Liver (tissue), 9 donors: ENCODE data around the gene GALR1. TPM values are rescaled to one million over a fixed set of nuclear protein-coding genes. Genes with fewer than 3 reads are reported as not detected.

Experiments
- DNase-seq: peaks from one replicate; pipeline ENCODE4 v3.0.0-alpha.2; 2017; ENCODE audit warnings: low spot score
- H3K27ac ChIP-seq, 2 donors: one replicate each; pipeline ENCODE4 v1.7.0; 2013; ENCODE audit warnings: inconsistent platforms in 2 of 2, low read length in 2 of 2, control low read depth in 1 of 2, low read depth in 1 of 2, mild to moderate bottlenecking in 1 of 2
- H3K27me3 ChIP-seq, 4 donors: one replicate each; pipeline versions ENCODE4 v1.6.1 to v1.7.0; 2013; ENCODE audit warnings: low read length in 3 of 4, inconsistent platforms in 1 of 4, mild to moderate bottlenecking in 1 of 4, moderate library complexity in 1 of 4; ENCODE audit not compliant: control insufficient read depth in 4 of 4, insufficient read depth in 4 of 4
- H3K36me3 ChIP-seq, 4 donors: one replicate each; pipeline versions ENCODE4 v1.6.1 to v1.7.0; 2013; ENCODE audit warnings: low read length in 3 of 4, mild to moderate bottlenecking in 3 of 4, low read depth in 1 of 4, moderate library complexity in 1 of 4; ENCODE audit not compliant: control insufficient read depth in 4 of 4, insufficient read depth in 3 of 4
- H3K4me1 ChIP-seq, 4 donors: one replicate each; pipeline versions ENCODE4 v1.6.1 to v1.7.0; 2013; ENCODE audit warnings: low read length in 3 of 4, mild to moderate bottlenecking in 3 of 4, moderate library complexity in 1 of 4; ENCODE audit not compliant: control insufficient read depth in 4 of 4, insufficient read depth in 4 of 4
- H3K4me3 ChIP-seq, 3 donors: one replicate each; pipeline versions ENCODE4 v1.6.1 to v1.7.0; 2013; ENCODE audit warnings: low read length in 3 of 3, control low read depth in 1 of 3, low read depth in 1 of 3, mild to moderate bottlenecking in 1 of 3
- H3K9ac ChIP-seq, 2 donors: one replicate each; pipeline ENCODE4 v1.7.0; 2013; ENCODE audit warnings: low read length in 2 of 2, mild to moderate bottlenecking in 2 of 2, moderate library complexity in 2 of 2, control low read depth in 1 of 2, low read depth in 1 of 2
- H3K9me3 ChIP-seq, 4 donors: one replicate each; pipeline versions ENCODE4 v1.6.1 to v1.7.0; 2013; ENCODE audit warnings: low read length in 3 of 4; ENCODE audit not compliant: control insufficient read depth in 4 of 4
- EGR1 ChIP-seq, 2 donors: IDR thresholded peaks; 2 replicates each; pipeline ENCODE4 v1.6.1; 2016 to 2018; ENCODE audit warnings: antibody characterized with exemption in 2 of 2, low read depth in 2 of 2
- FOXA1 ChIP-seq: IDR thresholded peaks from 2 replicates; pipeline ENCODE4 v1.6.1; 2016; ENCODE audit warnings: antibody characterized with exemption
- FOXA2 ChIP-seq: IDR thresholded peaks from 2 replicates; pipeline ENCODE4 v1.6.1; 2016; ENCODE audit warnings: antibody characterized with exemption
- GABPA ChIP-seq, 2 donors: IDR thresholded peaks in 1 of 2; conservative IDR thresholded peaks in 1 of 2; 2 replicates each; pipeline ENCODE4 v1.6.1; 2016; ENCODE audit warnings: antibody characterized with exemption in 2 of 2, mild to moderate bottlenecking in 1 of 2, moderate library complexity in 1 of 2
- HNF4A ChIP-seq, 2 donors: conservative IDR thresholded peaks; 2 replicates each; pipeline ENCODE4 v1.6.1; 2016; ENCODE audit warnings: antibody characterized with exemption in 2 of 2, mild to moderate bottlenecking in 2 of 2
- HNF4G ChIP-seq: IDR thresholded peaks from 2 replicates; pipeline ENCODE4 v1.6.1; 2016; ENCODE audit warnings: antibody characterized with exemption
- JUND ChIP-seq, 2 donors: IDR thresholded peaks; 2 replicates each; pipeline ENCODE4 v1.6.1; 2016; ENCODE audit warnings: antibody characterized with exemption in 2 of 2
- MAX ChIP-seq: IDR thresholded peaks from 2 replicates; pipeline ENCODE4 v1.6.1; 2016; ENCODE audit warnings: antibody characterized with exemption
- REST ChIP-seq: IDR thresholded peaks from 2 replicates; pipeline ENCODE4 v1.6.1; 2016; ENCODE audit warnings: antibody characterized with exemption, mild to moderate bottlenecking
- RXRA ChIP-seq, 2 donors: IDR thresholded peaks; 2 replicates each; pipeline ENCODE4 v1.6.1; 2017 to 2018; ENCODE audit warnings: antibody characterized with exemption in 2 of 2, mild to moderate bottlenecking in 1 of 2
- TAF1 ChIP-seq: conservative IDR thresholded peaks from 2 replicates; pipeline ENCODE4 v1.6.1; 2016; ENCODE audit warnings: antibody characterized with exemption, mild to moderate bottlenecking
- YY1 ChIP-seq: IDR thresholded peaks from 2 replicates; pipeline ENCODE4 v1.6.1; 2016; ENCODE audit warnings: antibody characterized with exemption, mild to moderate bottlenecking
- ZBTB33 ChIP-seq: IDR thresholded peaks from 2 replicates; pipeline ENCODE4 v1.6.1; 2016; ENCODE audit warnings: antibody characterized with exemption
- WGBS: extraction: QIAGEN DNeasy Blood & Tissue Kit; methylation state at CpG from one replicate; pipeline ENCODE4 v1.1.7; 2013; 5-methylcytosine and 5-hydroxymethylcytosine counted together
- polyA plus RNA-seq, 2 donors: library from polyadenylated mRNA; stranded (reverse) in 1 of 2; unstranded in 1 of 2; fragments of 200-250 nt in 1 of 2; fragments of >200 nt in 1 of 2; fragmentation: Nextera tagmentation in 1 of 2; extraction: Ambion mirVana in 1 of 2; gene quantifications; one replicate each; pipeline versions ENCODE4 v1.2.1 to v1.2.3, GENCODE V29; 2013 to 2015
- total RNA-seq, 2 donors: library from RNA; depleted of rRNA; stranded (reverse); fragments of >200 nt; gene quantifications; one replicate each; pipeline ENCODE4 v1.2.3, GENCODE V29; 2014
- donor health status: healthy.
- donor health status: healthy.
- donor health status: healthy.
- donor health status: healthy.
- donor health status: healthy.

GALR1 gene
- total and polyA plus RNA-seq, 4 donors: not detected

- no peaks in the 10 kb centered on the region for H3K4me1 ChIP-seq
- WGBS: 54% methylated on average over 3 of the region's 3 CpGs
- no peak for DNase-seq
- TF ChIP-seq MAX (no peak), GABPA (IDR thresholded peaks at IDR 0.05 in 1 of 2, conservative IDR thresholded peaks at IDR 0.05 in 1 of 2) (no peak), FOXA2 (no peak), HNF4A (conservative IDR thresholded peaks at IDR 0.05) (no peak), FOXA1 (no peak), YY1 (no peak), JUND (IDR thresholded peaks at IDR 0.05) (no peak)
- H3K4me3 ChIP-seq: no peak overlapping the region
- H3K27me3 ChIP-seq: no peaks in the 10 kb centered on the region
- no peak overlapping the region for H3K9ac ChIP-seq
- H3K9me3 ChIP-seq: no peaks in the 10 kb centered on the region
- H3K36me3 ChIP-seq: no peaks in the 10 kb centered on the region
- H3K27ac ChIP-seq: no peak overlapping the region
Measured at GRCh38 chr18:77222464-77222863, 27.2 kb upstream of the GALR1 start.

- Histone ChIP-seq H3K4me1 (no peaks in the 10 kb centered on the region), H3K36me3 (no peaks in the 10 kb centered on the region), H3K27ac (no peak overlapping the region), H3K9ac (no peak overlapping the region), H3K27me3 (no peaks in the 10 kb centered on the region), H3K4me3 (no peak overlapping the region), H3K9me3 (no peaks in the 10 kb centered on the region)
- no peak for DNase-seq
- 74% methylated on average over 5 of the region's 5 CpGs for WGBS
- TF ChIP-seq HNF4A (conservative IDR thresholded peaks at IDR 0.05) (no peak), RXRA (IDR thresholded peaks at IDR 0.05) (no peak), HNF4G (no peak), JUND (IDR thresholded peaks at IDR 0.05) (no peak)
Measured at GRCh38 chr18:77223221-77223639, 26.4 kb upstream of the GALR1 start.

- H3K36me3 ChIP-seq: no peaks in the 10 kb centered on the region
- no peak for TF ChIP-seq TAF1
- no peak for TF ChIP-seq JUND (IDR thresholded peaks at IDR 0.05)
- no peak for TF ChIP-seq REST
- TF ChIP-seq ZBTB33: no peak
- TF ChIP-seq EGR1 (IDR thresholded peaks at IDR 0.05; ENCODE audit: low read depth in 2 of 2): no peak
- no peak for TF ChIP-seq FOXA2
- TF ChIP-seq MAX: no peak
- 72% methylated on average over 2 of the region's 2 CpGs for WGBS
- H3K4me1 ChIP-seq: no peaks in the 10 kb centered on the region
- H3K4me3 ChIP-seq: no peak overlapping the region
- H3K9me3 ChIP-seq: no peaks in the 10 kb centered on the region
- H3K9ac ChIP-seq: no peak overlapping the region
- DNase-seq: no peak
- no peaks in the 10 kb centered on the region for H3K27me3 ChIP-seq
- H3K27ac ChIP-seq: no peak overlapping the region
Measured at GRCh38 chr18:77223653-77224052, 26.0 kb upstream of the GALR1 start.
